22Rv1 (cell line): ENCODE results near the gene KLF12.

ENCODE experiments used
- H3K27ac ChIP-seq: fragments of 450-650 bp; 2 replicates; pipeline ENCODE4 v1.5.1; 2017
- ZFX ChIP-seq: fragments of 450-650 bp; IDR thresholded peaks from 2 replicates; pipeline ENCODE4 v1.6.1; 2017; ENCODE audit warnings: antibody characterized with exemption, borderline replicate concordance
- TF ChIP-seq, protein P1 (sequence below): fragments of 450-650 bp; IDR thresholded peaks from 2 replicates; pipeline ENCODE4 v1.5.1; 2017; ENCODE audit warnings: mild to moderate bottlenecking

KLF12 gene

DNA sequence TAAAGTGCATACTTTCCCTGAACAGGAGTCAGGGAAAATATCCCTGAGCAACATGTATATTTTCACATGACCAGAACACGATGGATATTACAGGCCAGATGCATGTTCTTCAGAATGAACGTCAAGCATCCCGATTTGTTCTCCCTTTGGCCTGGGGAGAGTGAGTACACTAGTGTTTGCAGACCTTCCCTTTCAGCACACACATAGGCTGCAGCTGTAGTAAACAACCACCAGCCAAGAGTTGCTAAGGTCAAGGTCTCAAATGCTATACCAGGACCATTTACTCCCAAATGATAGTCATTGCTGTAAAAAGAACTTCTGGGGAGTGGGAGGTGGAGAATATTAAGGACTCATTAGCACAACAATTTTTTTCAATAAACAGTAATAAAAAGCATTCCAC lies 3.0 kb downstream of the KLF12 start:
- H3K27ac ChIP-seq: peak overlapping the region; percentile 8; the same call in 1 of the 2 replicates
- TF ChIP-seq ZFX: no peak
- TF ChIP-seq, protein P1, sequence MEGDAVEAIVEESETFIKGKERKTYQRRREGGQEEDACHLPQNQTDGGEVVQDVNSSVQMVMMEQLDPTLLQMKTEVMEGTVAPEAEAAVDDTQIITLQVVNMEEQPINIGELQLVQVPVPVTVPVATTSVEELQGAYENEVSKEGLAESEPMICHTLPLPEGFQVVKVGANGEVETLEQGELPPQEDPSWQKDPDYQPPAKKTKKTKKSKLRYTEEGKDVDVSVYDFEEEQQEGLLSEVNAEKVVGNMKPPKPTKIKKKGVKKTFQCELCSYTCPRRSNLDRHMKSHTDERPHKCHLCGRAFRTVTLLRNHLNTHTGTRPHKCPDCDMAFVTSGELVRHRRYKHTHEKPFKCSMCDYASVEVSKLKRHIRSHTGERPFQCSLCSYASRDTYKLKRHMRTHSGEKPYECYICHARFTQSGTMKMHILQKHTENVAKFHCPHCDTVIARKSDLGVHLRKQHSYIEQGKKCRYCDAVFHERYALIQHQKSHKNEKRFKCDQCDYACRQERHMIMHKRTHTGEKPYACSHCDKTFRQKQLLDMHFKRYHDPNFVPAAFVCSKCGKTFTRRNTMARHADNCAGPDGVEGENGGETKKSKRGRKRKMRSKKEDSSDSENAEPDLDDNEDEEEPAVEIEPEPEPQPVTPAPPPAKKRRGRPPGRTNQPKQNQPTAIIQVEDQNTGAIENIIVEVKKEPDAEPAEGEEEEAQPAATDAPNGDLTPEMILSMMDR: no peak

GRCh38 chr13:74129500-74130191 lies 4.6 kb downstream of the KLF12 start:
- TF ChIP-seq, protein P1: no peak
- no peak for TF ChIP-seq ZFX
- no peak overlapping the region for H3K27ac ChIP-seq

DNA sequence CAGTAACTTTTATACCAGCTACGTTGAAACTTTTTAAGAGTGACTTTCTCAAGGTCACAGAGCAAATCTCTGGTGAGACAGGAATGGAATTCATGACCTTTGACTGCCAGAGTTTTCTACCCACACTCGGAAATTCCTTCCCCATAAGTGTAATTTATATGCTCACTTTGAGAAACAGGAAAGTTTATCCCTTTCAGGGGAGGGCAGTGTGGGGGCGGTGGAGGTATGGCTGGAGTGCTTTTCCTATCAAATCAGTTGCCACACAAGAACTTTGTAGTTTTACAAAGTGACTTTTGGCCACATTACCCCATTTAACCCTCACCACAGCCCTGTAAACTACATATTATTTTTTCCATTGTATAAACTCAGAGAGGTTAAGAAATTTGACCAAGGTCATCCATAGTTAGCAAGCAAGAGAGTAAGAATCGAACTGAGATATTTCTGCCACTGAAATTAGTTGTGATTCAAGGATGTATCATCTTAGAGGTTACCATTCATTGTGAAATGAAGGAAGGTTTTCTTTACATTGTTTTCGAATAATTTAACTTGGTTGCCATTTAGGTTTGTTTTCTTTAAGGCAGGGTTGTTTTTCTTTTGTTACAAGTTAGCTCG lies 5.9 kb downstream of the KLF12 start:
- H3K27ac ChIP-seq: no peak overlapping the region
- TF ChIP-seq, protein P1: no peak
- TF ChIP-seq ZFX: no peak

- no peak overlapping the region for H3K27ac ChIP-seq
- TF ChIP-seq ZFX: no peak
- TF ChIP-seq, protein P1: no peak
Measured at GRCh38 chr13:74118328-74118727, 15.9 kb downstream of the KLF12 start.

- H3K27ac ChIP-seq: no peak overlapping the region
- no peak for TF ChIP-seq ZFX
Measured at GRCh38 chr13:74117207-74117705, 16.9 kb downstream of the KLF12 start.

DNA sequence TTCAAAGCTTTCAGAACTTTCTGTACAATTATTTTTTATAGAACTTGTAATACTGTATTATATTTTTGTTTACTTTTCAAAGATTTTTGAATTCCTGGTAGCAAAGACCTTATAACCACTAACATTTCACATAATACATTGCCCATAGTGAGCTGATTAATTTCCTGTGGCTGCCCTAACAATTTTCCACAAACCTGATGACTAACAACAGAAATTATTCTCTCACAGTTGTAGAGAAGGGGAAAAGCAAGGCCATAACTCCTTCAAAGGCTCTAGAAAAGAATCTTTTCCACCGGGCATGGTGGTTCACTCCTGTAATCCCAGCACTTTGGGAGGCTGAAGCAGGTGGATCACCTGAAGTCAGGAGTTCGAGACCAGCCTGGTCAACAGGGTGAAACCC lies 19.1 kb downstream of the KLF12 start:
- TF ChIP-seq, protein P1: no peak
- TF ChIP-seq ZFX: no peak
- H3K27ac ChIP-seq: no peak overlapping the region

- TF ChIP-seq, protein P1: no peak
- TF ChIP-seq ZFX: no peak
- H3K27ac ChIP-seq: no peak overlapping the region
Measured at GRCh38 chr13:74114641-74115040, 19.6 kb downstream of the KLF12 start.
